Measurements from ENCODE around the gene NEGR1.
A peak's percentile ranks its signal among the peaks of the same experiment; 100 is the strongest.

Gene NEGR1

GRCh38 chr1:71561729-71562128, 720.6 kb downstream of the NEGR1 start:
- no peak overlapping the region for H3K4me3 ChIP-seq (ENCODE audit: low read depth, low read length)
- in situ Hi-C loops (cut with HindIII; ENCODE audit: low sequenced_read_pairs) = no loop called here
- DNase-seq (ENCODE audit: low read depth) = peak; percentile 80
- TF ChIP-seq CTCF (IDR thresholded peaks at IDR 0.05; ENCODE audit: low read depth, low read length, missing control alignments) = no peak

GRCh38 chr1:71561206-71561605, 721.1 kb downstream of the NEGR1 start:
- H3K4me3 ChIP-seq (ENCODE audit: low read depth, low read length) = no peak overlapping the region
- DNase-seq (ENCODE audit: low read depth) = no peak
- TF ChIP-seq CTCF (IDR thresholded peaks at IDR 0.05; ENCODE audit: low read depth, low read length, missing control alignments) = no peak
- in situ Hi-C loops (cut with HindIII; ENCODE audit: low sequenced_read_pairs) = no loop called here

- in situ Hi-C loops (cut with HindIII; ENCODE audit: low sequenced_read_pairs) = no loop called here
These were observed 722.5 kb downstream of the NEGR1 start for GRCh38 chr1:71559880-71560279.

GRCh38 chr1:71557138-71557537, 725.2 kb downstream of the NEGR1 start:
- no peak overlapping the region for H3K4me3 ChIP-seq (ENCODE audit: low read depth, low read length)
- DNase-seq (ENCODE audit: low read depth) = no peak
- in situ Hi-C loops (cut with HindIII; ENCODE audit: low sequenced_read_pairs) = no loop called here
- no peak for TF ChIP-seq CTCF (IDR thresholded peaks at IDR 0.05; ENCODE audit: low read depth, low read length, missing control alignments)

More at GRCh38 chr1:71559880-71560279, 722.5 kb downstream of the NEGR1 start:
- no peak for DNase-seq (ENCODE audit: low read depth)
- H3K4me3 ChIP-seq (ENCODE audit: low read depth, low read length) = no peak overlapping the region
- no peak for TF ChIP-seq CTCF (IDR thresholded peaks at IDR 0.05; ENCODE audit: low read depth, low read length, missing control alignments)

- H3K4me3 ChIP-seq (ENCODE audit: low read depth, low read length) = no peak overlapping the region
- no peak for TF ChIP-seq CTCF (IDR thresholded peaks at IDR 0.05; ENCODE audit: low read depth, low read length, missing control alignments)
- DNase-seq (ENCODE audit: low read depth) = no peak
- in situ Hi-C loops (cut with HindIII; ENCODE audit: low sequenced_read_pairs) = no loop called here
These were observed 733.9 kb downstream of the NEGR1 start for GRCh38 chr1:71548398-71548890.

GRCh38 chr1:71542155-71542554, 740.2 kb downstream of the NEGR1 start:
- in situ Hi-C loops (cut with HindIII; ENCODE audit: low sequenced_read_pairs) = no loop called here
- no peak overlapping the region for H3K4me3 ChIP-seq (ENCODE audit: low read depth, low read length)
- TF ChIP-seq CTCF (IDR thresholded peaks at IDR 0.05; ENCODE audit: low read depth, low read length, missing control alignments) = no peak
- DNase-seq (ENCODE audit: low read depth) = no peak

GRCh38 chr1:71533950-71534349, 748.4 kb downstream of the NEGR1 start:
- no peak overlapping the region for H3K4me3 ChIP-seq (ENCODE audit: low read depth, low read length)
- no peak for TF ChIP-seq CTCF (IDR thresholded peaks at IDR 0.05; ENCODE audit: low read depth, low read length, missing control alignments)
- DNase-seq (ENCODE audit: low read depth) = no peak
- in situ Hi-C loops (cut with HindIII; ENCODE audit: low sequenced_read_pairs) = no loop called here
